Panc1 (cell line): ENCODE measurements around the gene HPRT1.

Experiments
- CTCF ChIP-seq: fragments of 450-650 bp; IDR thresholded peaks from 2 replicates; pipeline ENCODE4 v1.5.1; 2017; ENCODE audit warnings: mild to moderate bottlenecking
- POLR2AphosphoS5 ChIP-seq: IDR thresholded peaks from 2 replicates; pipeline ENCODE4 v1.6.1; 2012; ENCODE audit warnings: mild to moderate bottlenecking, low read depth, low read length, moderate library complexity
- REST ChIP-seq, 2 experiments: IDR thresholded peaks; 2 replicates each; pipeline ENCODE4 v1.6.1; 2011 to 2012; ENCODE audit warnings: low read depth in 2 of 2, control low read depth in 1 of 2, low read length in 1 of 2, mild to moderate bottlenecking in 1 of 2, moderate library complexity in 1 of 2; ENCODE audit not compliant: insufficient read depth in 1 of 2
- SIN3A ChIP-seq: IDR thresholded peaks from 2 replicates; pipeline ENCODE4 v1.6.1; 2012; ENCODE audit warnings: low read depth, mild to moderate bottlenecking, low read length, moderate library complexity, borderline replicate concordance; ENCODE audit not compliant: insufficient read depth

- TF ChIP-seq CTCF: no peak
- no peak for TF ChIP-seq POLR2AphosphoS5
- no peak for TF ChIP-seq SIN3A
- no peak for TF ChIP-seq REST (IDR thresholded peaks at IDR 0.05; ENCODE audit: insufficient read depth in 1 of 2, low read depth in 2 of 2, low read length in 1 of 2)
These were observed 10.0 kb downstream of the HPRT1 start for GRCh38 chrX:134470013-134470412.
